PFSK-1 (cell line): Measurements from ENCODE around the gene HNRNPU.

ENCODE experiments used
- POLR2AphosphoS5 ChIP-seq: IDR thresholded peaks from 2 replicates; pipeline ENCODE4 v1.6.1; 2012; ENCODE audit warnings: low read depth, mild to moderate bottlenecking, control low read depth, low read length, moderate library complexity
- TAF1 ChIP-seq: IDR thresholded peaks from 2 replicates; pipeline ENCODE4 v1.6.1; 2012; ENCODE audit warnings: low read length, control low read depth, borderline replicate concordance; ENCODE audit not compliant: insufficient read depth

GRCh38 chr1:244826712-244827111 lies 37.6 kb downstream of the HNRNPU start:
- TF ChIP-seq POLR2AphosphoS5 (no peak), TAF1 (no peak)
